Measurements from ENCODE around the gene MAML2. TPM values are rescaled to one million over a fixed set of nuclear protein-coding genes. Genes with fewer than 3 reads are reported as not detected.

MAML2 gene
- total and polyA plus RNA-seq, 9 of the 15 experiments (the other 6 are each of a cell fraction or from before 2014, with no cell fraction given) = 0.79 to 6.8 (median 4.8) TPM

DNA sequence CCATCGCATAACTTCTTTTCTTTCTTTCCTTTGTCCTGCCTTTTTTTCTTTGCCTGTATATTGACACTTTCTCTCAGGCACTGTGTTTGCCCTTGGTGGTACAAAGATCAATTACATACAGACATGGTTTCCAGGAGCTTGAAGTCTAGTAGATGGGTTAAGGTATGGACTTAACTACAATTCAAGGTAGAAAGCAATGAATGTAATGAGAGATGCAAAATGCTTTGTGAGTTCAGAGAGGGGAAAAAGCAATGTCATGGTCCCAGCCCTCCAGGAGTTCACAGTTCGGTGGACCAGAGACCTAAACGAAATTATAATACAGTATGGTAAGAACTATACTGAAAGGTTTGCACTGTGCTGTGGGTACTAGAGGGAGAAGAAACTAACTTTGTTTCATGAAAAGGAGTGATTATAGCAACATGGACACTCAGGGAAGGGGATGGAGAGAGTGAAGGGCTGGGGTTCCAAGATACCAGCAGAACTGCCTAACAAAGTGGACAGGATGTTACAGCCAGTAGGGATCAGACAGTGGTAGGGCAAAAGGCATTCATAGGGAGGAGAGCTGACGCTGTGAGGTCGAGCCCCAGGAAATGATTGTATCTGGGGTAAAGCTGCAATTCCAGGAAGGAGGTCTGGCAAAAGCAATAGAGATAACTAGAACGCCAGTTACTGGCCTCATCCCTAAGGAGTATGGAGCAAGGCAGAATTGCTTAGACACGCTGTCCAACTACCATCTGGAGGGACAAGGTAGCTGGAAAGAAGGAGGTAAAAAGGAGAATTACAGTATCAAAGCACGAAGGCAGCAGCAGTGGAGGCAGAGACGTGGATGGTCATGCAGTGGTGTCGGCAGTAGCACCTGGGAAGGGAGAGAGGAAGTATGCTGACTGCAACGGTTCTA lies 260.7 kb downstream of the MAML2 start (continued):
- TF ChIP-seq, protein P1, sequence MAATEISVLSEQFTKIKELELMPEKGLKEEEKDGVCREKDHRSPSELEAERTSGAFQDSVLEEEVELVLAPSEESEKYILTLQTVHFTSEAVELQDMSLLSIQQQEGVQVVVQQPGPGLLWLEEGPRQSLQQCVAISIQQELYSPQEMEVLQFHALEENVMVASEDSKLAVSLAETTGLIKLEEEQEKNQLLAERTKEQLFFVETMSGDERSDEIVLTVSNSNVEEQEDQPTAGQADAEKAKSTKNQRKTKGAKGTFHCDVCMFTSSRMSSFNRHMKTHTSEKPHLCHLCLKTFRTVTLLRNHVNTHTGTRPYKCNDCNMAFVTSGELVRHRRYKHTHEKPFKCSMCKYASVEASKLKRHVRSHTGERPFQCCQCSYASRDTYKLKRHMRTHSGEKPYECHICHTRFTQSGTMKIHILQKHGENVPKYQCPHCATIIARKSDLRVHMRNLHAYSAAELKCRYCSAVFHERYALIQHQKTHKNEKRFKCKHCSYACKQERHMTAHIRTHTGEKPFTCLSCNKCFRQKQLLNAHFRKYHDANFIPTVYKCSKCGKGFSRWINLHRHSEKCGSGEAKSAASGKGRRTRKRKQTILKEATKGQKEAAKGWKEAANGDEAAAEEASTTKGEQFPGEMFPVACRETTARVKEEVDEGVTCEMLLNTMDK (IDR thresholded peaks at IDR 0.05; ENCODE audit: borderline replicate concordance, insufficient read depth, low read depth, low read length, poor library complexity, severe bottlenecking) = no peak
- TF ChIP-seq EZH2 (IDR thresholded peaks at IDR 0.05; ENCODE audit: borderline replicate concordance, low read depth, low read length) = no peak
- peak; percentile 89 for TF ChIP-seq GATA2 (CRISPR knock-in tag; IDR thresholded peaks at IDR 0.05)
- TF ChIP-seq ZEB2 (IDR thresholded peaks at IDR 0.05) = peak; percentile 74
- TF ChIP-seq SPI1 (IDR thresholded peaks at IDR 0.05; ENCODE audit: borderline replicate concordance, low read depth, low read length) = peak; percentile 43; the same call in 1 of the 2 replicates
- no peak for TF ChIP-seq RERE (CRISPR knock-in tag; IDR thresholded peaks at IDR 0.05; ENCODE audit: borderline replicate concordance)
- no peak for TF ChIP-seq ZNF384 (IDR thresholded peaks at IDR 0.05; ENCODE audit: low read depth, low read length)
- peak; percentile 62; the same call in 1 of the 2 replicates for TF ChIP-seq ESRRA (IDR thresholded peaks at IDR 0.05; ENCODE audit: borderline replicate concordance, low read depth)
- peak; percentile 75 for TF ChIP-seq JUND (IDR thresholded peaks at IDR 0.05; ENCODE audit: borderline replicate concordance, low read depth, low read length)
- TF ChIP-seq JUND (tag; IDR thresholded peaks at IDR 0.05; ENCODE audit: borderline replicate concordance, low read depth, low read length) = peak; percentile 80; the same call in 2 of the 3 replicates
- peak; percentile 58; the same call in 1 of the 2 replicates for TF ChIP-seq MAFF (IDR thresholded peaks at IDR 0.05; ENCODE audit: low read length)
- TF ChIP-seq, protein P2, sequence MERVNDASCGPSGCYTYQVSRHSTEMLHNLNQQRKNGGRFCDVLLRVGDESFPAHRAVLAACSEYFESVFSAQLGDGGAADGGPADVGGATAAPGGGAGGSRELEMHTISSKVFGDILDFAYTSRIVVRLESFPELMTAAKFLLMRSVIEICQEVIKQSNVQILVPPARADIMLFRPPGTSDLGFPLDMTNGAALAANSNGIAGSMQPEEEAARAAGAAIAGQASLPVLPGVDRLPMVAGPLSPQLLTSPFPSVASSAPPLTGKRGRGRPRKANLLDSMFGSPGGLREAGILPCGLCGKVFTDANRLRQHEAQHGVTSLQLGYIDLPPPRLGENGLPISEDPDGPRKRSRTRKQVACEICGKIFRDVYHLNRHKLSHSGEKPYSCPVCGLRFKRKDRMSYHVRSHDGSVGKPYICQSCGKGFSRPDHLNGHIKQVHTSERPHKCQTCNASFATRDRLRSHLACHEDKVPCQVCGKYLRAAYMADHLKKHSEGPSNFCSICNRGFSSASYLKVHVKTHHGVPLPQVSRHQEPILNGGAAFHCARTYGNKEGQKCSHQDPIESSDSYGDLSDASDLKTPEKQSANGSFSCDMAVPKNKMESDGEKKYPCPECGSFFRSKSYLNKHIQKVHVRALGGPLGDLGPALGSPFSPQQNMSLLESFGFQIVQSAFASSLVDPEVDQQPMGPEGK (CRISPR knock-in tag; IDR thresholded peaks at IDR 0.05; ENCODE audit: borderline replicate concordance) = no peak
- peak; percentile 86 for TF ChIP-seq CXXC5 (CRISPR knock-in tag; IDR thresholded peaks at IDR 0.05)
- peak; percentile 90 for TF ChIP-seq CBFA2T3 (IDR thresholded peaks at IDR 0.05)
- TF ChIP-seq SREBF2 (CRISPR knock-in tag; IDR thresholded peaks at IDR 0.05) = peak; percentile 27; the same call in 1 of the 2 replicates

Measured in K562 (cell line).